Measurements from ENCODE around the gene CPSF4L.

CPSF4L gene

GRCh38 chr17:73289549-73290254 is 28.0 kb upstream of the CPSF4L start:
- DNase-seq (ENCODE audit: low read depth): no peak

DNA sequence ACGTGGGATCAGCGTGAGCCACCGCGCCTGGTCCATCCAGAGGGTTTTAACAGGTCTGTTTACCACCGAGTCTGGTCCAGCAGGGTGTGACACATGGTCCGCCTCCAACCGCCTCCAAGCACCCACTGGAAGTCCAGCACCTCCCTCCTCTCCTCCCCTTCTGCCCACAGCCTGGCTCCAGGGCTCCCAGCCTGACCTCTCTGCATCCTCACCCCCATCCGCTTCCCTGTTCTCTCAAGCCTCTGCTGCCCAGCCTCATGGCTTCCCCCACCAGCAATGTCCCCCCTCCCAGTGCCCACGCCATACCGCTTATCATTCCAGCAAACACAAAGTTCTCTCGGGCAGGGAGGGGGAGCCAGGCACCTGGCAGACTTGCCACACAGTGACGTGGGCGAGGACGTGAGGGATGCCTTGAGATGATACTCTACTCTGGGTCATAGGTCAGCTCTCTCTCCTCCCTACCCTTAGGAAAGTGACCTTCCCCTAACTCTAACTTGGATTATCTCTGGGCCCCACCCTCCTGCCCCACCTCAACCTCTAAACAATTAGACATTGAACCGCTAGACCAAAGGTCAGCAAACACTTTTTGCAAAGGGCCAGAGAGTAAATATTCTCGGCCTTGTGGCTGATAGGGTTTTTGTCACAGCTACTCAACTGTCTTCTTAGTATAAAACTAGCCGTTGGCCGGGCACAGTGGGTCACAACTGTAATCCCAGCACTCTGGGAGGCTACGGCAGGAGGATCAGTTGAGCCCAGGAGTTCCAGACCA is 27.0 kb upstream of the CPSF4L start:
- DNase-seq (ENCODE audit: low read depth): no peak

DNA sequence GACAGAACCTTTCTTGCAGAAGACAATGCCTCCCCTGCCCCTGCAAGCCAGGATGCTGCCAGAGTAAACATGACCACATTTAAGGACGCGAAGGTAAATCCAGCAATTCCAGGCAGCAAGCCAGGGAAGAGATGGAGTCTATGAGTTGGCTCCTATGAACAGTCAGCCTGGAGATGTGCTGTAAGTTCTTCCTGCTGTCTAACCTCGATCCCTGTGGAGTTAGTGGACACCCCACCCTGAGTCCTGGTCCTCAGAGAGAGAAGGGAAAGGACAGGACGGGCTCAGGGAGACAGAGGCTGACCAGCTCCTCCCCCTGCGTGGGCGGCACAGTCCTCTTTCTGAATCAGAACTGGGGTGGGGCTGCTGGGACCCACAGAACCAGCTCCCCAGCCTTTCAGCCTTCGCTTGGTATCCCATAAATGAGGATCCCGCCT is 25.2 kb upstream of the CPSF4L start:
- no peak for DNase-seq (ENCODE audit: low read depth)

DNA sequence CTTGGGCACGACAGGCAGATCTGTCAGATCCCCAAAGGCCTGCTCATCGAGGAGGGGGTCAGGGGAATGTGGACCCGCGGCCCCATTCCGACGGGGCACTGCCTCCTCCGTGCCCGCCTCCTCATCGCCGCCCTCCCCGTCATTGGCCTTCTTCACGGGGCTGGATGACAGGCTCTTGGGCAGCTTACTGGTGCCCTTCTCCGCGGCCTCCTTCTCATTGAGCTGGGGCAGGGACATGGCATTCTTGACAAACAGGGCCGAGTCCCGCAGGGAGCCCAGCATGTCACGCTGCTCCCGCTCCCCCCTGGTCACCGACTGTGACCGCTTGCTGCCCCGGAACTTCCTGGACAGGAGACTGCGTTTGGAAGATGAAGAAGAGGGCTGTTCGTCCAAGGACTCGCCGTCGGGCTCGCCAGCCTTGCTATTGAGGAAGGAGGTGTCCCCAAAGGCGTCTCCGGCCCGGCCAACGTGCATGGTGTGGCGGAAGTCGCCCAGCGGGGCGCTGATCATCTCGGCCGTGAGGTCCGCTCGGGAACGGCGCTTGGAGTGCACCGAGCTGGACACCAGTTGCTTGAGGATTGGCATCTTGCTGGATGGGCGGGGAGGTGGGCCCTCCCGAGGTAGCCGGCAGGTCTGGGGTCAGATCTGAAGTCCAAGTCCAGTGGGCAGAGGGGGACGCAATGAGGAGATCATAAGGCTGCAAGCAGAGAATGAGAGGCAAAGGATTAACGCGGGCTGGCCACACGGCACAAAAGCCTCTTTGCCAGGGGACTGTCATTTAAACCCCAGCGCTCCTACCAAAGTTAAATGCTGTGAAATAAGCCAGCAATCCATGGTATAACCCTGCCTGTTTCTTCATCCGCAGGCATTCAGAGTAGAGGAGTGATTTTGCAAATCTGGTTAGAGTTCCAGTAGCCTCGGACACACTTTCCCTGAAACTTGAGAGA is 24.5 kb upstream of the CPSF4L start:
- DNase-seq (ENCODE audit: low read depth): no peak

DNA sequence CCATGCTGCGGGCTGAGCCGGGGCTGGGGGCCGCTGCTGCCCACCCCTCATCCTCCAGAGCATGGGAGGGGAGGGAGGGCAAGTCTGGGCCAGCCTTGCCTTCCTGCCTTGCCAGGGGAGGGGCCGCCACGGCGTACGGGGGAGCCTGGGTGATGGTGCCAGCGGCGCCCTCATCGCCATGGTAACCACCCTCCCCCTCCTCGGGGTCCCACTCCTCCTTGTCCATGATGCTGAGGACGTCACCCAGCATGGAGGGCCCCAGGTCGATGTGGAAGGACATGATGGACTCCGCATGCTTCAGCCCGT is 23.9 kb upstream of the CPSF4L start:
- DNase-seq (ENCODE audit: low read depth): no peak

GRCh38 chr17:73284906-73285602 is 23.4 kb upstream of the CPSF4L start:
- no peak for DNase-seq (ENCODE audit: low read depth)

DNA sequence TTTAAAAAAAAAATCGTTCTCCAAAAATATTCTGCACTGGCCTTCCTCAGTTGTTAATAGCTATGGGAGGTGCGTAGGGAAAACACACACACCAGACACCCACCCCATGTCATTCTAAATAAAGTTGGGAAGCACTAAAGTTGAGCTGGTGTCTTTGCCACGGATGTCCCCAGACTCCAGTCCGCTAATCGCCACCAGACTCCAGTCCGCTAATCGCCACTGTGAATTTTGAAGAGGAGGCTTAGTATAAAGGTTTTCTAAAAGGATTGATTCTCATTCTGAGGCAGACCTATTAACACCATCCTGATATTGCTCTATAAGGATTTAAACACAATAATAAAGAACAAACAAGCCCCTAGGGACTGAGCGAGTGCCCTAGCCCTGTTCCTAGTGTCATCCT is 22.7 kb upstream of the CPSF4L start:
- DNase-seq (ENCODE audit: low read depth): no peak

DNA sequence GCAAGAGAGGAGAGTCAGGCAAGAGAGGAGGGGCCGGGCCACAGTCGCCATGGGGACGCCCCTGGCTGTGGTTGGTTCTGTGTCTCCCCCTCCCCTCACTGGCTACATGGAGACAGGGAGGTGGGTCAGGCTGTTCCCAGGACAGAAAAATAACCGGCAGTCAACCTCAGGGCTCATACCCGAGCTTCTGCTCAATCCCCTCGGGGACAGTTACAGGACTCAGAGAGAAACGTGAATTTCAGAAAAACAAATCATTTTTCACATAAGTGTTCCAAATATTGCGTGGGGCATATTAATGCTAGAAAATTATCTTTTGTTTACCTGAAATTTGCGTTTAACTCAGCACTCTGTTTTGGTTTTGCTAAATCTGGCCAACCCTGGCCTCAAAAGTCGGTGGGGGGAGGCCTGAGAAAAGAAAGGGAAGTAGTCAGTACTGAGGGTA is 22.2 kb upstream of the CPSF4L start:
- DNase-seq (ENCODE audit: low read depth): no peak

GRCh38 chr17:73283250-73283649 is 21.6 kb upstream of the CPSF4L start:
- no peak for DNase-seq (ENCODE audit: low read depth)

GRCh38 chr17:73282629-73283028 is 20.9 kb upstream of the CPSF4L start:
- DNase-seq (ENCODE audit: low read depth): no peak

- DNase-seq (ENCODE audit: low read depth): no peak
Measured at GRCh38 chr17:73281928-73282327, 20.2 kb upstream of the CPSF4L start.

- no peak for DNase-seq (ENCODE audit: low read depth)
Measured at GRCh38 chr17:73280191-73280590, 18.5 kb upstream of the CPSF4L start.

GRCh38 chr17:73279704-73280103 is 18.0 kb upstream of the CPSF4L start:
- no peak for DNase-seq (ENCODE audit: low read depth)

DNA sequence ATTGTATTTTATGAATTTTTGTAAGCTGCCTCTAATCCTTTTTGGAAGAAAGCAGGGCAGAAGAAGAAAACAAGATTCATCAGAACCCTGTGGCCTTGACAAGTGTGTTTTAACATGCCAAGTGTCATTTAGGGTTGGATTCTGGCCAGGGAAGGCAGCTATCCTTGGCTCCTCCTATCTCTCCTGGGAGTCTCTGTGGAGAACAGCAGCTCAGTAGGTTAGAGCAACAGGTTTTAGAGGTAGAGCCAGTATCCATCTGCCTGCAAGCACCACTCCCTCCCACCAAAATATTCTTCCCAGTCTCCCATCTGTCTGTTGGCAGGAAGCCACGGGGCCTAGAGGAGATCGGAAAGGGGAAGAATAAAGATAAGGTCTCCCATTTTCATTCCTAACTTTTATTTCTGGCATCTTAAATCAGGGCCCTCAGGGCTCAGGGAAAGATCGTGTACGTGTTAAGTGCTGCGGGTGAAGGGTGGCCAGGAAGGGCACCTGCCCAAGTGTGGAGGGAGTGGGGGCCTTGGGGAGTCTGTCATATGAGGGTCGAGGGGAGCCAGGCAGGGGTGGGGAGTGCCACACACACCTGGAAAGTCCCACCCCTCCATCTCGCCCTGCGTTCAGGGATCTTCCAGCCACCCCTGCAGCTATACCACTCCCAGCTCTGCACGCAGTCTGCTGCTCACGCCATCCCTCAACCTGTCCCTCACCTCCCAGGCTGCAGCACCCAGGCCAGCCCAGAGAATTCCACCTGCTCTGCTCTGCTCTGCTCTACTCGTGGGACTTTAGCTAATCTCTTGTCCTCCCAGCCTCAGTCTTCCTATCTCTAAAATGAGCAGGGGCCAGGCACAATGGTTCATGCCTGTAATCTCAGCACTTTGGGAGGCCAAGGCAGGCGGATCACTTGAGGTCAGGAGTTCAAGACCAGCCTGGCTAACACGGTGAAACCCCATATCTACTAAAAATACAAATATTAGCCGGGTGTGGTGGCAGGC is 17.1 kb upstream of the CPSF4L start:
- no peak for DNase-seq (ENCODE audit: low read depth)

GRCh38 chr17:73278049-73278464 is 16.4 kb upstream of the CPSF4L start:
- no peak for DNase-seq (ENCODE audit: low read depth)

- DNase-seq (ENCODE audit: low read depth): no peak
Measured at GRCh38 chr17:73274490-73274889, 12.8 kb upstream of the CPSF4L start.

DNA sequence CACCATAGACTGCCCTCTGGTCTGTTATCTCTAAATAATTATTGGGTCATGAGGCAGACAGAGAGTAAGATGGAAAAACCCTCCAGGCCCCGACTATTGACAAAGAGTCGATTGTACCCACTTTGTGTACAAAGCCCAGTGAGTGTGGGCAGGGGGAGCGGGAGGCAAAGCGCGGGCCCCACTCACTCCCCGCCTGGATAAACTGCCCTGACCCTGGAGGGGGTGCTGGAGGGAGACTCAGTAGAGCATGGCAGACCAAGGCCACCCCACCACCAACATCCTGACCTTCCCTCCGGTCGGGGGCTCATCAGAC is 11.2 kb upstream of the CPSF4L start:
- no peak for DNase-seq (ENCODE audit: low read depth)

- DNase-seq (ENCODE audit: low read depth): no peak
Measured at GRCh38 chr17:73271072-73271471, 9.4 kb upstream of the CPSF4L start.

- no peak for DNase-seq (ENCODE audit: low read depth)
Measured at GRCh38 chr17:73269791-73270190, 8.1 kb upstream of the CPSF4L start.

- DNase-seq (ENCODE audit: low read depth): no peak
Measured at GRCh38 chr17:73269329-73269615, 7.6 kb upstream of the CPSF4L start.

Measured in activated T-helper 9 cell treated with anti-CD3 and anti-CD28 coated beads, Interleukin-2, amount 50 U/mL, for 16 hours (primary cell).